HL-60/S4 (cell line): ENCODE results near the gene ZNF212.
"Not testable (repeated sequence)": the region's sequence is repeated elsewhere in the genome, so short reads cannot be mapped to it uniquely, and the experiment has no call there.

Experiments
- in situ Hi-C: fragments of 300-500 bp; cut with MboI; formaldehyde crosslinking; loops from 2 replicates; pipeline ENCODE4 v1.14.3; 2022; ENCODE audit warnings: low sequenced_read_pairs

Gene ZNF212

DNA sequence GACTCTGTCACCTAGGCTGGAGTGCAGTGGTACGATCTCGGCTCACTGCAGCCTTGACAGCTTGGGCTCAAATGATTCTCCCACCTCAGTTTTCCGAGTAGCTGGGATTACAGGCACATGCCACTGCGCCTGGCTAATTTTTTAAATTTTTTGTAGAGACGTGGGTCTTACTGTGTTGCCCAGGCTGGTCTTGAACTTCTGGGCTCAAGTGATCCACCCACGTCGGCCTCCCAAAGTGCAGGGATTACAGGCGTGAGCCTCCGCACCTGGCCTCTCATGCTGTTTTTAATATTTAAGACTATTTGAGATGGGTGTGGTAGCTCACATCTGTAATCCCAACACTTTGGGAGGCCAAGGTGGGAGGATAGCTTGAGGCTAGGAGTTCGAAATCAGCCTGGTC is 12.1 kb downstream of the ZNF212 start:
- in situ Hi-C loops = not testable (repeated sequence)

GRCh38 chr7:149252378-149252777 is 12.9 kb downstream of the ZNF212 start:
- in situ Hi-C loops = no loop called here

- in situ Hi-C loops = no loop called here
These were observed 14.2 kb downstream of the ZNF212 start for GRCh38 chr7:149253665-149254064.

DNA sequence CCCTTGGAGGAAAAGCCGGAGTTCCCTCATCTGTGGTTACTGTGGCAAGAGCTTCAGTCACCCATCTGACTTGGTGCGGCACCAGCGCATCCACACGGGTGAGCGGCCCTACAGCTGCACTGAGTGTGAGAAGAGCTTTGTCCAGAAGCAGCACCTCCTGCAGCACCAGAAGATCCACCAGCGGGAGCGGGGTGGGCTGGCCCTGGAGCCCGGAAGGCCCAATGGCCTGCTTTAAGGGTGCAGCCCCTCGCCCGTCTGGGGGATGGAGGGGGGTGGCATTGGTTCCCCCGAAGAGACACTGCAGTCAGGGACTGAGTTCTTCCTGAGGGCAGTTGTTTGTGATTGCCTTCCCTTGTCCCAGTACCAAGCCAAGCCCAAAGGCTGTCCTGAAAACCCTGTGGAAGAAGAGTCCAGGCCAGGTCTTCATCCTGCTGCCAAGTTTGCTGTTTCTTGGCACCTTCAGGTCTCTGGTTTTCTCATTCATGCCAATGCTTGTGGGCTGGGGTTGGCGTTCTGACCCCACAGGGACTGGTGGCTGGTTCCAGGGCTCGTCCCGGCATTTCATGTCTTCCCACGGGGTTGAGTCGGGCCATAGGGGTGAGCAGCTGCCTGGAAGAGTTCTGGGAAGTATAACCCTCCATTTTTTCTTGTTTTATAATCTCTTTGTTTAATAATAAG is 14.9 kb downstream of the ZNF212 start:
- in situ Hi-C loops = no loop called here

DNA sequence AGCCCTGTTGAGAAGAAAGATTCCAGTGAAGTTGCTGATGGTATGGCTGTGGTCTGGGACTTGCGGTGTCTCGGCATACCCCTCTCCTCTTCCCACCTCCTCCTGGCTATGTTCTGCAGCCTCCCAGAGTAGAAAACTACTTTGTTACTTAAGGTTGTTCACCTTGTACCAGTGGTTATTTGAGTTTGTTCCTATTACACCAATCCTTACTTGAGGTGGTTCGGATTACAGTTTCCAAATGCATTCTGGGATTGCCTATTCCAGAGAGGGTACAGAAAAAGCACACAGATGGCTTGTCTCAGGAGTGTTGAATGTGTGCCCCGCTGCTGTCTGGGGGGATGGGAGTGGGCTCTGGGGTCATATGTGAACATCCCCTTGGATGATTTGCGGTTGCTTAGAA is 15.7 kb downstream of the ZNF212 start:
- in situ Hi-C loops = no loop called here

- in situ Hi-C loops = no loop called here
These were observed 17.1 kb downstream of the ZNF212 start for GRCh38 chr7:149256568-149256967.

DNA sequence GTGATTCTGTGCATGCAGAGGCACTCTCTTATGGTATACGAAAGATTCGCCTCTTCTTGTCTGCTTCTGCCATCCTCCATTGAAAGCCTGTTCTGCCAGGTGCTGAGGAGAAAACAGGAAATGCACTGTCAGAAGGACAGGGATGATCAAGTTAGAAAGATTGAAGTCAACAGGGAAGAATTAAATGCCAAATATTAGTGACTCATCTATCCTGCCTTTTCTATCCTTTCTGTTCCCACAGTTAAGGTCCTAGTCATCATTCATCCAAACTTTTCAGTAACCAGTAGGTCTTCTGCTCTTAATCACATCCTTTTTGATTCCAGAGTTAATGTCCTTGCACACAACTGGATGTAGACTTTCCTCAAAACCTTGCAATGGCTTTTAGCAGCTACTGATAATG is 17.7 kb downstream of the ZNF212 start:
- in situ Hi-C loops = no loop called here

- in situ Hi-C loops = no loop called here
These were observed 21.9 kb downstream of the ZNF212 start for GRCh38 chr7:149261316-149261828.

DNA sequence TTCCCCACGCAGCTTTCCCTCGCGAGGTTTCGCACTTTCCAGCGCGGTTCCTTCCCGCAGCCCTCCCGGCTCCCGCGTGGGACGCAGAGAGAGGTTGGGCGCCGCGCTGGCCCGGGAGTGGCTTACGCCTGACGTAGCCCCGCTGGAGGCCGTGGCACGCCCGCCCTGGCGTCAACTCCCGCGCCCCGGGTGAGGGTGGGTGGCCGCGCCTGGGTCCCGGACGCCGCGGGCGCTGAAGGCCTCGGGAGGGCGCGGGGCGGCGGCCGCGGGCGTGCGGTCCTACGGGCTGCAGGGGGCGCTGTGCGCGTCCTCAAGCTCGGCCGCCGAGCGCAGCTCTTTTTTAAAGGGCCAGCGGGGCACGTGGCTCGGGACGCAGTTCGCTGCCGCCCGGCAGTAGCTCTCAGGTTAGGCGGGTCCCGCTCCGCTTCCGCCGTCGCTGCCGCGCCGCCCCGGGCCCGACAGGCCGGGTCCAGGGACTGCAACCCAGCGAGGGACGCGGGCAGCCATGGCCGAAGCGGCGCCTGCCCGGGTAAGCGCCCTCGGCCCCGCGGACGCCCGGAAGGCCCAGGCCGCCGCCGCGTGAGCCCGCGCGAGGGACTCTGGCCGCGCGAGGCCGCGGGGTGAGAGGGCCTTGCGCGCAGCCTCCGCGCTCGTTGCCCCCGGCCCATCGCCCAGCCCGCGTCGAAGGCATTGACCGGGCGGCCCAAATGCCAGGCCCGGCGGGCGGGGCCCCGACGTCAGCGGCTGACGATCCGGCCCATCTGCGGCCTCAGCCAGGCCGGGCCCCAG is 22.6 kb downstream of the ZNF212 start, which contains the start of gene ZNF783:
Gene ZNF783 (plus strand): TSS at position 368 of the 789 bp plus-strand sequence. CDS start 138 bp downstream, at position 506.
- in situ Hi-C loops = no loop called here

GRCh38 chr7:149266451-149266850 is 27.0 kb downstream of the ZNF212 start:
- in situ Hi-C loops = no loop called here

DNA sequence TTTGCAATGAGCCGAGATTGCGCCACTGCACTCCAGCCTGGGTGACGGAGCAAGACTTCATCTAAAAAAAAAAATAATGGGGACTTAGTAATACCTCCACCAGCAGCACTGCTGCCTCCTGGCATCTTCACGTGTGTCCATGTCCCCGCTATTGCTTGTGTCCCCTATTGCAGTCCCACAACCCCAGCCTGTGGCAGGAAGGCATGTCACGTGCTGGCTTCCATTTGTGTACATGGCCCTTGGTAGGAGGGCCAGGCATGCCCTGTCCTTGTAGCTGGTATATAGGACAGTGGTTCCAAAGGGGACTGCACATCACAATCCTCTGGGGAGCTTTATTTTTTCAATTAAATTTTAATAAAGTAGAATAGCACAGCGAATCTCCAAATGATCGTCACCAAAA is 28.3 kb downstream of the ZNF212 start:
- in situ Hi-C loops = no loop called here

DNA sequence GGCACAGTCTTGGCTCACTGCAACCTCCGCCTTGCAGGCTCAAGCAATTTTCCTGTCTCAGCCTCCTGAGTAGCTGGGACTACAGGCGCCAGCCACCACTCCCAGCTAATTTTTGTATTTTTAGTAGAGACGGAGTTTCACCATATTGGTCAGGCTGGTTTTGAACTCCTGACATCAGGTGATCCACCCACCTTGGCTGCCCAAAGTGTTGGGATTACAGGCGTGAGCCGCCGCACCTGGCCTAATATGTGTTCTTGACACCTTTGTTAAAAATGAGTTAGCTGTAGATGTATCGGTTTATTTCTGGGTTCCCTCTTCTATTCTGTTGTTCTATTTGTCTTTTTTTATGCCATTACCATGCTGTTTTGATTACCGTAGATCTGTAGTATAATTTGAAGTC is 35.0 kb downstream of the ZNF212 start:
- in situ Hi-C loops = not testable (repeated sequence)

- in situ Hi-C loops = no loop called here
These were observed 38.4 kb downstream of the ZNF212 start for GRCh38 chr7:149277871-149278270.

GRCh38 chr7:149278396-149278795 is 38.9 kb downstream of the ZNF212 start:
- in situ Hi-C loops = no loop called here

- in situ Hi-C loops = no loop called here
These were observed 39.8 kb downstream of the ZNF212 start for GRCh38 chr7:149279111-149279743.

DNA sequence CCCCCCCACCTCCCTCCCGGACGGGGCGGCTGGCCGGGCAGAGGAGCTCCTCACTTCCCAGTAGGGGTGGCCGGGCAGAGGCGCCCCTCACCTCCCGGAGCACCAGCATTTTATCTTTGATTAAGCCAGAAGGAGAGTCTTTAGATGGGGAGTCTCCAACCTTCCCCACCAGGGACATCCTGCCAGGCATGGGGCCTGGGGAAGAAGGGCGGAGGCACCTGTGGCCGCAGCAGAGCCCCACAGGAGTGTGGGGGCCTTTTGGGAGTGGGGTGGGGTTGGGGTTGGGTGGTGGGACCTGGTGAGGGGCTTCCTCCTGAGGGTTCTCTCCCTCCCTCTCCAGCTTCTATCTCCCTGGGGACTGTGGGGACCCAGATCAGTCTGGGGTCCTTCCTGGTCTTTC is 40.7 kb downstream of the ZNF212 start:
- in situ Hi-C loops = no loop called here

GRCh38 chr7:149280661-149281507 is 41.4 kb downstream of the ZNF212 start:
- in situ Hi-C loops = no loop called here

DNA sequence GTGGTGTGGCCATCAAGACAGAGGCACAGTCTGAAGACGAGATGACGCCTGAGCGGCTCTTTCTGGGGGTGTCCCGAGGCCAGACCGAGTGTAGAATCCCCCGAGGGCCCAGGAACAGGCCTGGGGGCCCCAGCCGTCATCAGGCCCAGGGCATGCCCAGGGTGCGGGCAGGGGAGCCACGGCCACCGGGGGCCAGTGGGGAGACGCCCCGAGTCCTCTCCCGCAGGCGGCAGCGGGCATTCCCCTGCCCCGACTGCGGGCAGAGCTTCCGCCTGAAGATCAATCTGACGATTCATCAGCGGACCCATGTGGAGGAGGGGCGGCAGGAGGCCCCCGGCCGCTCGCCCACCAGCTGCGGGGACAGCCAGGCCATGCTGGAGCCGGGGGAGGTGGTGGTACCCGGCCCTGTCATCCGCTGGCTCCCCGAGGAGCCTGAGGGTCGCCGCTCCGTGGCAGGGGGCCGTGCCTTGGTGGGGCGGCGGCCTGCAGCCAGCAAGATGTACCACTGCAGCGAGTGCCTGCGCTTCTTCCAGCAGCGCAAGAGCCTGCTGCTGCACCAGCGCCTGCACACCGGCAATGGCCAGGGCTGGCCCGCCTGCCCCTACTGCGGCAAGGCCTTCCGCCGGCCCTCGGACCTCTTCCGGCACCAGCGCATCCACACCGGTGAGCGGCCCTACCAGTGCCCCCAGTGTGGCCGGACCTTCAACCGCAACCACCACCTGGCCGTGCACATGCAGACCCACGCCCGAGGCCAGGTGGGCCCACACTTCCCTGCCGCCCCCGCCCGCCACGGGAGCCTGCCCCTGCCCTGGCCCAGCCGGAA is 42.3 kb downstream of the ZNF212 start:
- in situ Hi-C loops = no loop called here

GRCh38 chr7:149282331-149282655 is 42.8 kb downstream of the ZNF212 start:
- in situ Hi-C loops = no loop called here

- in situ Hi-C loops = no loop called here
These were observed 43.9 kb downstream of the ZNF212 start for GRCh38 chr7:149283321-149283720.
